SU-DHL-6 (cell line): Measurements from ENCODE around the gene SEPTIN12.

Experiments
- H2AFZ ChIP-seq: fragments of 200-600 bp; sonication (generic); 2 replicates; pipeline ENCODE4 v1.6.1; 2014; ENCODE audit warnings: low read depth, mild to moderate bottlenecking, moderate library complexity, mixed read lengths, antibody characterized with exemption, low read length; ENCODE audit not compliant: severe bottlenecking
- H3F3A ChIP-seq: fragments of 200-600 bp; shearing (Covaris generic); 2 replicates; pipeline ENCODE4 v1.6.0; 2016; ENCODE audit warnings: antibody characterized with exemption, mild to moderate bottlenecking; ENCODE audit not compliant: insufficient read depth
- H3K27ac ChIP-seq: fragments of 200-600 bp; sonication (generic); 2 replicates; pipeline ENCODE4 v1.5.1; 2016; ENCODE audit warnings: low read depth, mild to moderate bottlenecking, low read length, moderate library complexity, mixed read lengths
- H3K27me3 ChIP-seq: fragments of 200-600 bp; sonication (generic), shearing (Covaris generic); 2 replicates; pipeline ENCODE4 v1.6.0; 2014; ENCODE audit warnings: mild to moderate bottlenecking, low read length
- H3K36me3 ChIP-seq: fragments of 200-600 bp; sonication (generic); 2 replicates; pipeline ENCODE4 v1.6.1; 2014; ENCODE audit warnings: mild to moderate bottlenecking, low read length, mixed read lengths
- H3K4me2 ChIP-seq: fragments of 300-600, 200-600 bp; shearing (Covaris generic), sonication (generic); 2 replicates; pipeline ENCODE4 v1.6.0; 2014; ENCODE audit warnings: low read length, low read depth, mild to moderate bottlenecking; ENCODE audit not compliant: poor library complexity, severe bottlenecking
- H3K4me3 ChIP-seq: fragments of 200-600 bp; sonication (generic); 2 replicates; pipeline ENCODE4 v1.5.1; 2014; ENCODE audit warnings: antibody characterized with exemption, low read length, mild to moderate bottlenecking, mixed read lengths; ENCODE audit not compliant: insufficient read depth, poor library complexity, severe bottlenecking
- H3K79me2 ChIP-seq: fragments of 200-600 bp; sonication (generic); 2 replicates; pipeline ENCODE4 v1.6.1; 2014; ENCODE audit warnings: mild to moderate bottlenecking, low read length, moderate library complexity; ENCODE audit not compliant: insufficient read depth
- H3K9ac ChIP-seq: fragments of 200-600 bp; sonication (generic); 2 replicates; pipeline ENCODE4 v1.7.0; 2014; ENCODE audit warnings: mild to moderate bottlenecking, low read length
- H3K9me2 ChIP-seq: fragments of 200-600 bp; sonication (generic); replicated peaks from 2 replicates; pipeline ENCODE4 v1.6.1; 2014; ENCODE audit warnings: low read length; ENCODE audit not compliant: insufficient read depth
- H3K9me3 ChIP-seq: fragments of 200-600 bp; sonication (generic); 2 replicates; pipeline ENCODE4 v1.6.1; 2014; ENCODE audit warnings: low read length, mixed read lengths; ENCODE audit not compliant: insufficient read depth
- H4K20me1 ChIP-seq: fragments of 200-600 bp; sonication (generic); 2 replicates; pipeline ENCODE4 v1.6.1; 2014; ENCODE audit warnings: low read depth, mild to moderate bottlenecking, antibody characterized with exemption, low read length, moderate library complexity, mixed read lengths
- CTCF ChIP-seq: fragments of 200-600 bp; sonication (generic); IDR thresholded peaks from one replicate; pipeline ENCODE4 v1.5.1; 2017; ENCODE audit warnings: antibody characterized with exemption, mild to moderate bottlenecking, low read length, moderate library complexity; ENCODE audit not compliant: insufficient read depth, poor library complexity, severe bottlenecking
- EZH2phosphoT487 ChIP-seq: fragments of 200-600 bp; sonication (generic), shearing (Covaris generic); conservative IDR thresholded peaks from 2 replicates; pipeline ENCODE4 v1.6.1; 2018; ENCODE audit warnings: mild to moderate bottlenecking, antibody characterized with exemption, low read length, moderate library complexity, mixed read lengths

SEPTIN12 gene

GRCh38 chr16:4828567-4829321 lies 40.6 kb upstream of the SEPTIN12 start:
- H3F3A ChIP-seq: no peaks in the 10 kb centered on the region
- no peak overlapping the region for H3K4me2 ChIP-seq
- no peaks in the 10 kb centered on the region for H3K9me2 ChIP-seq
- H3K4me3 ChIP-seq: no peak overlapping the region
- no peak overlapping the region for H2AFZ ChIP-seq
- H3K9me3 ChIP-seq: no peaks in the 10 kb centered on the region
- 0 out of 2 replicates have a peak, but pooled peaks cover 3% of the 10 kb centered on the region for H3K79me2 ChIP-seq
- H3K9ac ChIP-seq: no peak overlapping the region
- no peak overlapping the region for H3K27ac ChIP-seq
- H3K36me3 ChIP-seq: peaks cover 13% of the 10 kb centered on the region; the same call in 1 of the 2 replicates
- no peaks in the 10 kb centered on the region for H4K20me1 ChIP-seq
- no peak for TF ChIP-seq EZH2phosphoT487
- TF ChIP-seq CTCF: no peak
- H3K27me3 ChIP-seq: no peaks in the 10 kb centered on the region

- no peaks in the 10 kb centered on the region for H3K9me2 ChIP-seq
- no peak overlapping the region for H3K9ac ChIP-seq
- H3K27me3 ChIP-seq: no peaks in the 10 kb centered on the region
- H2AFZ ChIP-seq: no peak overlapping the region
- H3K4me2 ChIP-seq: no peak overlapping the region
- TF ChIP-seq EZH2phosphoT487 (no peak), CTCF (no peak)
- no peak overlapping the region for H3K27ac ChIP-seq
- peaks cover 16% of the 10 kb centered on the region; the same call in 1 of the 2 replicates for H3K36me3 ChIP-seq
- H3F3A ChIP-seq: no peaks in the 10 kb centered on the region
- no peaks in the 10 kb centered on the region for H3K9me3 ChIP-seq
- no peaks in the 10 kb centered on the region for H3K79me2 ChIP-seq
- no peaks in the 10 kb centered on the region for H4K20me1 ChIP-seq
- no peak overlapping the region for H3K4me3 ChIP-seq
Measured at GRCh38 chr16:4826980-4827379, 38.8 kb upstream of the SEPTIN12 start.

- Histone ChIP-seq H3K27ac (no peak overlapping the region), H3K4me2 (no peak overlapping the region), H3K79me2 (no peaks in the 10 kb centered on the region), H3F3A (no peaks in the 10 kb centered on the region), H3K27me3 (no peaks in the 10 kb centered on the region), H4K20me1 (no peaks in the 10 kb centered on the region), H3K9ac (no peak overlapping the region), H2AFZ (no peak overlapping the region), H3K36me3 (peaks cover 16% of the 10 kb centered on the region; the same call in 1 of the 2 replicates), H3K9me3 (no peaks in the 10 kb centered on the region), H3K9me2 (no peaks in the 10 kb centered on the region), H3K4me3 (no peak overlapping the region)
- TF ChIP-seq CTCF: no peak
- TF ChIP-seq EZH2phosphoT487: no peak
Measured at GRCh38 chr16:4826526-4826925, 38.4 kb upstream of the SEPTIN12 start.
